ENCODE measurements around the gene MYH7. TPM values are rescaled to one million over a fixed set of nuclear protein-coding genes. Genes with fewer than 3 reads are reported as not detected.

The MYH7 gene
- total RNA-seq, 1 experiment from 2014 or later, result not detected

GRCh38 chr14:23382731-23383440, 52.6 kb downstream of the MYH7 start:
- TF ChIP-seq CTCF (IDR thresholded peaks at IDR 0.05; ENCODE audit: unreplicated experiment), result no peak
- no peaks in the 10 kb centered on the region for H3K36me3 Mint-ChIP-seq (ENCODE audit: insufficient read depth, unreplicated experiment)
- H3K4me3 Mint-ChIP-seq (ENCODE audit: low read depth, unreplicated experiment), result no peak overlapping the region
- intact Hi-C loops (cut with micrococcal nuclease; ENCODE audit: unreplicated experiment), result no loop called here
- H3K27me3 Mint-ChIP-seq (ENCODE audit: unreplicated experiment), result peaks cover 100% of the 10 kb centered on the region
- no peak overlapping the region for H3K27ac Mint-ChIP-seq (ENCODE audit: unreplicated experiment)
- no peak for DNase-seq
- no peaks in the 10 kb centered on the region for H3K4me1 Mint-ChIP-seq (ENCODE audit: low read depth, unreplicated experiment)
- no peaks in the 10 kb centered on the region for H3K9me3 Mint-ChIP-seq (ENCODE audit: low read depth, unreplicated experiment)
- CTCF ChIA-PET, result interaction anchor here (0.7 kb wide), 1 partner anchor 82 kb away, joined by 3 read pairs; no protein-coding TSS in a partner anchor
- no TSS peak for BruUV-seq (replicated peaks)

- intact Hi-C loops (cut with micrococcal nuclease; ENCODE audit: unreplicated experiment), result no loop called here
- no peaks in the 10 kb centered on the region for H3K36me3 Mint-ChIP-seq (ENCODE audit: insufficient read depth, unreplicated experiment)
- H3K4me3 Mint-ChIP-seq (ENCODE audit: low read depth, unreplicated experiment), result no peak overlapping the region
- H3K4me1 Mint-ChIP-seq (ENCODE audit: low read depth, unreplicated experiment), result no peaks in the 10 kb centered on the region
- no peak overlapping the region for H3K27ac Mint-ChIP-seq (ENCODE audit: unreplicated experiment)
- H3K9me3 Mint-ChIP-seq (ENCODE audit: low read depth, unreplicated experiment), result no peaks in the 10 kb centered on the region
- no TSS peak for BruUV-seq (replicated peaks)
- peaks cover 100% of the 10 kb centered on the region for H3K27me3 Mint-ChIP-seq (ENCODE audit: unreplicated experiment)
- no peak for TF ChIP-seq CTCF (IDR thresholded peaks at IDR 0.05; ENCODE audit: unreplicated experiment)
- DNase-seq, result no peak
- CTCF ChIA-PET, result interaction anchor here (0.7 kb wide), 1 partner anchor 81 kb away, joined by 3 read pairs; no protein-coding TSS in a partner anchor
Observed at GRCh38 chr14:23382276-23382675, 53.2 kb downstream of the MYH7 start.

- peaks cover 100% of the 10 kb centered on the region for H3K27me3 Mint-ChIP-seq (ENCODE audit: unreplicated experiment)
- H3K36me3 Mint-ChIP-seq (ENCODE audit: insufficient read depth, unreplicated experiment), result no peaks in the 10 kb centered on the region
Observed at GRCh38 chr14:23381871-23382270, 53.6 kb downstream of the MYH7 start.

GRCh38 chr14:23380976-23381375, 54.5 kb downstream of the MYH7 start:
- no peak for DNase-seq
- intact Hi-C loops (cut with micrococcal nuclease; ENCODE audit: unreplicated experiment), result loop anchor here (1.0 kb wide), 2 partner anchors 53 to 116 kb away; no protein-coding TSS in a partner anchor
- Mint-ChIP-seq H3K4me1 (ENCODE audit: low read depth, unreplicated experiment) (no peaks in the 10 kb centered on the region), H3K4me3 (ENCODE audit: low read depth, unreplicated experiment) (no peak overlapping the region), H3K36me3 (ENCODE audit: insufficient read depth, unreplicated experiment) (no peaks in the 10 kb centered on the region), H3K9me3 (ENCODE audit: low read depth, unreplicated experiment) (no peaks in the 10 kb centered on the region), H3K27ac (ENCODE audit: unreplicated experiment) (no peak overlapping the region), H3K27me3 (ENCODE audit: unreplicated experiment) (peaks cover 100% of the 10 kb centered on the region)
- CTCF ChIA-PET, result interaction anchor here (0.9 to 1.4 kb wide), 4 partner anchors 14 to 116 kb away, joined by 3 to 5 read pairs (median 4); no protein-coding TSS in a partner anchor
- BruUV-seq (replicated peaks), result no TSS peak
- TF ChIP-seq CTCF (IDR thresholded peaks at IDR 0.05; ENCODE audit: unreplicated experiment), result no peak

More at GRCh38 chr14:23381871-23382270, 53.6 kb downstream of the MYH7 start:
- H3K9me3 Mint-ChIP-seq (ENCODE audit: low read depth, unreplicated experiment), result no peaks in the 10 kb centered on the region
- no peak for DNase-seq
- CTCF ChIA-PET, result no interaction called here
- no peak overlapping the region for H3K27ac Mint-ChIP-seq (ENCODE audit: unreplicated experiment)
- intact Hi-C loops (cut with micrococcal nuclease; ENCODE audit: unreplicated experiment), result no loop called here
- no peak for TF ChIP-seq CTCF (IDR thresholded peaks at IDR 0.05; ENCODE audit: unreplicated experiment)
- no TSS peak for BruUV-seq (replicated peaks)
- H3K4me3 Mint-ChIP-seq (ENCODE audit: low read depth, unreplicated experiment), result no peak overlapping the region
- H3K4me1 Mint-ChIP-seq (ENCODE audit: low read depth, unreplicated experiment), result no peaks in the 10 kb centered on the region
